BE2C (cell line): ENCODE data around the gene SMIM44.
"Not testable (repeated sequence)": the region's sequence is repeated elsewhere in the genome, so short reads cannot be mapped to it uniquely, and the experiment has no call there.

Source experiments
- DNase-seq: peaks from one replicate; pipeline ENCODE4 v3.0.0-alpha.2; 2020
- H3K27me3 ChIP-seq: fragments of 250-450 bp; sonication (Bioruptor Pico); 2 replicates; pipeline ENCODE4 v1.5.1; 2020; ENCODE audit warnings: mild to moderate bottlenecking
- H3K36me3 ChIP-seq: fragments of 250-450 bp; sonication (Bioruptor Pico); 2 replicates; pipeline ENCODE4 v1.5.1; 2020; ENCODE audit warnings: mild to moderate bottlenecking
- H3K4me1 ChIP-seq: fragments of 250-450 bp; sonication (Bioruptor Pico); 2 replicates; pipeline ENCODE4 v1.5.1; 2020
- H3K4me3 ChIP-seq: 2 replicates; pipeline ENCODE4 v1.5.1; 2011; ENCODE audit warnings: low read depth, low read length
- H3K9me3 ChIP-seq: fragments of 250-450 bp; sonication (Bioruptor Pico); 2 replicates; pipeline ENCODE4 v1.5.1; 2020
- CTCF ChIP-seq: IDR thresholded peaks from 2 replicates; pipeline ENCODE4 v1.5.1; 2012; ENCODE audit warnings: mild to moderate bottlenecking, low read depth, low read length

Gene SMIM44

GRCh38 chr19:3451451-3451866 is 31.8 kb downstream of the SMIM44 start:
- no peaks in the 10 kb centered on the region for H3K27me3 ChIP-seq
- TF ChIP-seq CTCF = no peak
- H3K4me1 ChIP-seq = no peaks in the 10 kb centered on the region; the same call in 1 of the 2 replicates
- H3K9me3 ChIP-seq = no peaks in the 10 kb centered on the region
- DNase-seq = no peak
- no peak overlapping the region for H3K4me3 ChIP-seq
- peaks cover 63% of the 10 kb centered on the region for H3K36me3 ChIP-seq

- Histone ChIP-seq H3K27me3 (no peaks in the 10 kb centered on the region), H3K4me3 (no peak overlapping the region), H3K4me1 (no peaks in the 10 kb centered on the region; the same call in 1 of the 2 replicates), H3K36me3 (peaks cover 59% of the 10 kb centered on the region), H3K9me3 (no peaks in the 10 kb centered on the region)
- no peak for TF ChIP-seq CTCF
- no peak for DNase-seq
Observed at GRCh38 chr19:3450796-3451411, 32.3 kb downstream of the SMIM44 start.

GRCh38 chr19:3448616-3449334 is 34.5 kb downstream of the SMIM44 start:
- DNase-seq = no peak
- Histone ChIP-seq H3K4me1 (no peaks in the 10 kb centered on the region; the same call in 1 of the 2 replicates), H3K4me3 (no peak overlapping the region), H3K27me3 (no peaks in the 10 kb centered on the region), H3K36me3 (peaks cover 59% of the 10 kb centered on the region), H3K9me3 (no peaks in the 10 kb centered on the region)
- no peak for TF ChIP-seq CTCF

- not testable (repeated sequence) for H3K27me3 ChIP-seq, H3K4me3 ChIP-seq, H3K9me3 ChIP-seq, H3K4me1 ChIP-seq, DNase-seq
- H3K36me3 ChIP-seq = peaks cover 49% of the 10 kb centered on the region
Observed at GRCh38 chr19:3446657-3447056, 36.6 kb downstream of the SMIM44 start.

GRCh38 chr19:3444695-3445234 is 38.5 kb downstream of the SMIM44 start:
- peaks cover 34% of the 10 kb centered on the region for H3K36me3 ChIP-seq
- TF ChIP-seq CTCF = no peak

GRCh38 chr19:3443840-3444694 is 39.2 kb downstream of the SMIM44 start:
- Histone ChIP-seq H3K36me3 (peaks cover 27% of the 10 kb centered on the region), H3K4me1 (peaks cover 10% of the 10 kb centered on the region), H3K9me3 (no peaks in the 10 kb centered on the region), H3K4me3 (no peak overlapping the region), H3K27me3 (no peaks in the 10 kb centered on the region)
- DNase-seq = peak; percentile 54
- no peak for TF ChIP-seq CTCF

More at GRCh38 chr19:3444695-3445234, 38.5 kb downstream of the SMIM44 start:
- no peaks in the 10 kb centered on the region for H3K27me3 ChIP-seq
- no peak overlapping the region for H3K4me3 ChIP-seq
- no peaks in the 10 kb centered on the region for H3K9me3 ChIP-seq
- no peak for DNase-seq
- peaks cover 10% of the 10 kb centered on the region for H3K4me1 ChIP-seq
